PFSK-1 (cell line): ENCODE results near the gene HS3ST3A1.
A peak's percentile ranks its signal among the peaks of the same experiment; 100 is the strongest.

Experiments used
- FOXP2 ChIP-seq: optimal IDR thresholded peaks from 2 replicates; pipeline ENCODE3; 2011; ENCODE audit warnings: borderline replicate concordance, control low read depth, inconsistent platforms; ENCODE audit not compliant: insufficient read depth; ENCODE audit errors: extremely low read length, extremely low read depth
- POLR2AphosphoS5 ChIP-seq: IDR thresholded peaks from 2 replicates; pipeline ENCODE4 v1.6.1; 2012; ENCODE audit warnings: low read depth, mild to moderate bottlenecking, control low read depth, low read length, moderate library complexity
- REST ChIP-seq, 2 experiments: IDR thresholded peaks; 2 replicates each; pipeline versions ENCODE4 v1.6.1 to v1.8.0; 2011 to 2012; ENCODE audit warnings: low read depth in 2 of 2, low read length in 2 of 2, control low read depth in 1 of 2, inconsistent platforms in 1 of 2, mild to moderate bottlenecking in 1 of 2, moderate library complexity in 1 of 2; ENCODE audit not compliant: insufficient read depth in 1 of 2
- SIN3A ChIP-seq: IDR thresholded peaks from 2 replicates; pipeline ENCODE4 v1.6.1; 2012; ENCODE audit warnings: mild to moderate bottlenecking, low read length, moderate library complexity, borderline replicate concordance; ENCODE audit not compliant: insufficient read depth
- TAF1 ChIP-seq: IDR thresholded peaks from 2 replicates; pipeline ENCODE4 v1.6.1; 2012; ENCODE audit warnings: low read length, control low read depth, borderline replicate concordance; ENCODE audit not compliant: insufficient read depth

HS3ST3A1 gene

DNA sequence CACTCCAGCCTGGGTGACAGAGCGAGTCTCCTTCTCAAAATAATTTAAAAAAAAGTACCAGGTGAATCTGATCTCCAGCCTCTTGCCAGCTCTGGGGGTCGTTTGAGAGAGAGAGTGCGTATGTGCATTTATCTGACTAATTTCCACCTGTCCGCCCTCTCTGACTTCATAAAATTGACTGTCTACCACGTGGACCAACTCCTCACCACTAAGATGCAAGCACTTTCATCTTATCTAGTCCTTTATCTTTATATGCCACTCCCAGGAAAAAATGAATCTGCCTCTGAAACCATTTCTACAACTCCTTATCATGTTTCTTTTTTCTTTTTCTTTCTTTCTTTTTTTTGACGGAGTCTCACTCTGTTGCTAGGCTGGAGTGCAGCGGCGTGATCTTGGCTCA, 55.8 kb downstream of the HS3ST3A1 start:
- TF ChIP-seq REST (IDR thresholded peaks at IDR 0.05; ENCODE audit: insufficient read depth in 1 of 2, low read depth in 2 of 2, low read length in 2 of 2) (no peak), SIN3A (no peak), TAF1 (no peak), POLR2AphosphoS5 (no peak), FOXP2 (no peak)

- TF ChIP-seq REST (IDR thresholded peaks at IDR 0.05; ENCODE audit: insufficient read depth in 1 of 2, low read depth in 2 of 2, low read length in 2 of 2) (no peak), SIN3A (peak; percentile 8; the same call in 1 of the 2 replicates), TAF1 (peak; percentile 10; the same call in 1 of the 2 replicates), POLR2AphosphoS5 (0 out of 2 replicates have a peak, but pooled peaks have one; percentile 11)
These were observed 57.0 kb downstream of the HS3ST3A1 start for GRCh38 chr17:13544765-13545164.

DNA sequence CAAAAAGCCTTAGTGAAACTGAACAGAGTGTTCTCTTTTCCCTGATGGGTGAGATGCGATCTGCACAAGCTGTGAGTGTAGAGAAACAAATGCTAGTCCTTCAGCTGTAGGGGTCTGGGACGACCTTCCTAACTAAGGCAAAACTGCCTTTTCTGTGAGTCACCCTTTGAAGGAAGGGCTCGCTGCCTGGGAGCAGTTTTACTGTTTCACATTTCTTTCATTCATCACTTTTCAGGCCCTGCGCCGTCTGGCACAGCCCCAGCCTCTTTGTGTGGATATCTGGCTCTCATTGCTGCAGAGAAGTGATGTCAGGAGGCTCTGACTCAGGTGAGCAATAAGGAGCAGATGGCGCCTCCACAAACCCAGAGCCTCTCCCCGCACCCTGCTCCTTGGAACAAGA, 57.4 kb downstream of the HS3ST3A1 start:
- no peak for TF ChIP-seq FOXP2
- TF ChIP-seq POLR2AphosphoS5: 0 out of 2 replicates have a peak, but pooled peaks have one; percentile 54
- TF ChIP-seq SIN3A: peak; percentile 24; the same call in 1 of the 2 replicates
- no peak; the same call in 1 of the 2 replicates for TF ChIP-seq TAF1

- TF ChIP-seq POLR2AphosphoS5 (no peak), REST (IDR thresholded peaks at IDR 0.05; ENCODE audit: insufficient read depth in 1 of 2, low read depth in 2 of 2, low read length in 2 of 2) (no peak)
These were observed 59.1 kb downstream of the HS3ST3A1 start for GRCh38 chr17:13542636-13543035.

DNA sequence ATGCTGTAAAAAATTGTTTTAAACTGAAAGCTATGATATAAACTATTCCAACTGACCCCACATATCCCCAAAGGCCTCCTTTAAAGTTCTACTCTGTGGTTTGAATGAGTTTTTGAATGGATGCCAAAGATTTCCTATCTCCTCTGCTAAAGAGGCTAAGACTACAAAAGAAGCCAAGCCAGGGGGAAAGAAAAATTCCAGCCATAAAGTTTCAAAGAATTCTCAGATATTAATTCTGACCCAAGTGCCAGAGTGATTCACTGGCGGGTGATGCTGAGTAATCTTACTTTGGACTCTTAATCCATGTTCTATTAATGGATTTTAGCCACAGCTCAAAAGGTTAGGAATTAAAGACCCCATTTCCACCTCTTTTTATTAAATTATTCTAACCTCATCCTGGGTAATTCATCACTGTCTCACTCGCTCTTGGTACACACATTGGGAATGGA, 60.7 kb downstream of the HS3ST3A1 start:
- TF ChIP-seq POLR2AphosphoS5 (0 out of 2 replicates have a peak, but pooled peaks have one; percentile 33), FOXP2 (no peak)

GRCh38 chr17:13540546-13540945, 61.2 kb downstream of the HS3ST3A1 start:
- no peak for TF ChIP-seq REST (IDR thresholded peaks at IDR 0.05; ENCODE audit: insufficient read depth in 1 of 2, low read depth in 2 of 2, low read length in 2 of 2)
- no peak for TF ChIP-seq SIN3A
- no peak for TF ChIP-seq TAF1
